Osteocyte (in vitro differentiated cells): ENCODE measurements around the gene PANK3. TPM values are rescaled to one million over a fixed set of nuclear protein-coding genes. Genes with fewer than 3 reads are reported as not detected.

Experiments
- DNase-seq: peaks from one replicate; pipeline ENCODE4 v3.0.0; 2021; ENCODE audit warnings: mixed read lengths; ENCODE audit not compliant: unreplicated experiment; ENCODE audit errors: extremely low spot score
- H3K27ac Mint-ChIP-seq: one replicate; pipeline ENCODE4 v1.8.0; 2021; ENCODE audit warnings: mild to moderate bottlenecking, mixed read lengths; ENCODE audit not compliant: unreplicated experiment
- H3K27me3 Mint-ChIP-seq: one replicate; pipeline ENCODE4 v1.8.0; 2021; ENCODE audit warnings: mixed read lengths; ENCODE audit not compliant: unreplicated experiment
- H3K36me3 Mint-ChIP-seq: one replicate; pipeline ENCODE4 v1.8.0; 2021; ENCODE audit warnings: mixed read lengths; ENCODE audit not compliant: unreplicated experiment
- H3K4me1 Mint-ChIP-seq: one replicate; pipeline ENCODE4 v1.8.0; 2021; ENCODE audit warnings: mixed read lengths; ENCODE audit not compliant: unreplicated experiment
- H3K4me3 Mint-ChIP-seq: one replicate; pipeline ENCODE4 v1.8.0; 2021; ENCODE audit warnings: mild to moderate bottlenecking, moderate library complexity, mixed read lengths; ENCODE audit not compliant: unreplicated experiment
- H3K9me3 Mint-ChIP-seq: one replicate; pipeline ENCODE4 v1.8.0; 2021; ENCODE audit warnings: mixed read lengths; ENCODE audit not compliant: unreplicated experiment
- total RNA-seq: library from RNA; stranded (reverse); gene quantifications from 2 replicates; pipeline ENCODE4 v1.2.1, GENCODE V29; 2021
- TF ChIP-seq, protein P1 (sequence below): fragments of 200-600 bp; sonication (generic); IDR thresholded peaks from 2 replicates; pipeline ENCODE4 v1.5.0; 2021; ENCODE audit warnings: antibody characterized with exemption, mild to moderate bottlenecking, moderate library complexity

PANK3 gene
- total RNA-seq, 1 donor from 2014 or later, result 70.8 TPM

DNA sequence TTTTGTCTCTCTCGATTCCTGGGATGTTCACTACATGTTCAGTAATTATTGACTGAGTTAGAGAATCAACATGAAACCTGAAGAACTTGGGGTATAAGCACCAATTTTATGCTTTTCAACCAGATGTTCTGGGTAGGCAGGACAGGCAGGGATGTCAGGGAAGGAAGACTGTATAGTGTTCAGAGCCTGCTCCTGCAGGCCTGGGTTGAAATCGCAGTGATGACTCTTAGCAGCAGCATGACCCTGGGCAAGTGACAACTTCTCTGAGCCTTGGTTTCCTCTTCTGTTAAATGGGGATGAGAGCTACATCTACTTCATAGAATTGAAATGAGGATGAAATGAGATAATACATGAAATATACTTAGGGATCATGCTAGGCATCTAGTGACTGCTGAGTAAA lies 29.7 kb upstream of the PANK3 start:
- DNase-seq, result no peak
- H3K4me3 Mint-ChIP-seq, result no peak overlapping the region
- no peaks in the 10 kb centered on the region for H3K27me3 Mint-ChIP-seq
- H3K9me3 Mint-ChIP-seq, result no peaks in the 10 kb centered on the region
- H3K27ac Mint-ChIP-seq, result no peak overlapping the region
- H3K4me1 Mint-ChIP-seq, result peaks cover 6% of the 10 kb centered on the region
- H3K36me3 Mint-ChIP-seq, result no peaks in the 10 kb centered on the region
- TF ChIP-seq, protein P1, sequence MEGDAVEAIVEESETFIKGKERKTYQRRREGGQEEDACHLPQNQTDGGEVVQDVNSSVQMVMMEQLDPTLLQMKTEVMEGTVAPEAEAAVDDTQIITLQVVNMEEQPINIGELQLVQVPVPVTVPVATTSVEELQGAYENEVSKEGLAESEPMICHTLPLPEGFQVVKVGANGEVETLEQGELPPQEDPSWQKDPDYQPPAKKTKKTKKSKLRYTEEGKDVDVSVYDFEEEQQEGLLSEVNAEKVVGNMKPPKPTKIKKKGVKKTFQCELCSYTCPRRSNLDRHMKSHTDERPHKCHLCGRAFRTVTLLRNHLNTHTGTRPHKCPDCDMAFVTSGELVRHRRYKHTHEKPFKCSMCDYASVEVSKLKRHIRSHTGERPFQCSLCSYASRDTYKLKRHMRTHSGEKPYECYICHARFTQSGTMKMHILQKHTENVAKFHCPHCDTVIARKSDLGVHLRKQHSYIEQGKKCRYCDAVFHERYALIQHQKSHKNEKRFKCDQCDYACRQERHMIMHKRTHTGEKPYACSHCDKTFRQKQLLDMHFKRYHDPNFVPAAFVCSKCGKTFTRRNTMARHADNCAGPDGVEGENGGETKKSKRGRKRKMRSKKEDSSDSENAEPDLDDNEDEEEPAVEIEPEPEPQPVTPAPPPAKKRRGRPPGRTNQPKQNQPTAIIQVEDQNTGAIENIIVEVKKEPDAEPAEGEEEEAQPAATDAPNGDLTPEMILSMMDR, result no peak

DNA sequence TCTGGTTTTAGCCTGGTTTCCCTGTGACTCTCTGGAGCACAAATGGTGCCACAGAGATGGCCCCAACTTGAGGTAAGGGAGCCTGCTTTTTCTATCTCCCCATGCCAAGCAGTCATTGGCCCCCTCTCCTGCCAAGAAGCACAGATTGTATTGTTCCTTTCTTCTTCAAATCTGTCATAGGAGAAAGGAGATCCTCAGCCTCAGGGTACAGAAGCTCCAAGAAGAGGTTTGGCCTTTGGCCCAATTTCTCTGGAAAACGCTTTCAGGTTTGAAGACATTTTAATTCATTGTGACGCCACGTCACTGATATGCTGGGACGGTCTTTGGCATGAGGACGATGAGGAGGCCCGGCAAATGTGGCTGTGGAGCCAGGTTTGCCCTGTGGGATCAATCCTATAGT lies 29.2 kb upstream of the PANK3 start:
- Mint-ChIP-seq H3K36me3 (no peaks in the 10 kb centered on the region), H3K27me3 (no peaks in the 10 kb centered on the region), H3K4me1 (peaks cover 11% of the 10 kb centered on the region), H3K27ac (no peak overlapping the region), H3K4me3 (no peak overlapping the region), H3K9me3 (no peaks in the 10 kb centered on the region)
- TF ChIP-seq, protein P1, result no peak
- no peak for DNase-seq

DNA sequence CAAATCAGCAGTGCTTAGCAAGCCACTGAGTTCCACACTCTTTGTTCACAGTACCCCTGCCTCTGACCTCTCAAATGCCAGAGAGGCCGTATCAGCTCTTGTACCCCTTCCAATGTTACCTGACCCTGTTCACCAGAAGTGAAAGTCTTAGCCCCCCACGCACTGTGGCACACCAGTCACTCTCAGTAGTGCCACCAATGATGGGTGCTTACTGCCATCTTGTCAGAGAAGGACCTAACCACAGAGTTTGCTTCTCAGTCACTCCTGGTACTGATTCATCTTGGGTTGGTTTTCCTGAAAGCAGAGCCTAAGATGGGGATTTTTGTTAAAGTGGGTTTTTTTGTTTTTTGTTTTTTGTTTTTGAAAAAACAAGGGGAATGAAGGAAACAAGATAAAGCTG lies 28.8 kb upstream of the PANK3 start:
- TF ChIP-seq, protein P1, result no peak
- Mint-ChIP-seq H3K4me3 (no peak overlapping the region), H3K36me3 (no peaks in the 10 kb centered on the region), H3K27ac (no peak overlapping the region), H3K9me3 (no peaks in the 10 kb centered on the region), H3K4me1 (peaks cover 15% of the 10 kb centered on the region), H3K27me3 (no peaks in the 10 kb centered on the region)
- no peak for DNase-seq

DNA sequence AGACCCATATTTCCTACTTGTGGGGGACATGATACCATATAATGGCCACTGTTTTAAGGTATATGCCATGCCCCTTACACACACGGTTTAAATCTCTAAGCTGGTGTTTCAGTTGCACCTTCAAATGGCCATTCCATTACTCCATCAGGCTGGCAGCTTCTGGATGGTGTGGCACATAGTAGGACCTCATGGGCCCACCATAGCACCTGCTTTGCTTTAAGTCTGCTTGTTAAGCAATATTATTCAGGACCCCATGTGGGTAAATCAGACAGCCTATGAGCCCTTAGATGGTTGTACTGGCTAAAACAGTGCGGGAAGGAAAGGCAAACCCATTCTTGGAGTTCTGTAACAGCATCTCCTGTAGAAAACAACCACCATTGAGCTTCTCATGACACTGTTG lies 27.4 kb upstream of the PANK3 start:
- H3K36me3 Mint-ChIP-seq, result no peaks in the 10 kb centered on the region
- H3K4me3 Mint-ChIP-seq, result no peak overlapping the region
- no peaks in the 10 kb centered on the region for H3K9me3 Mint-ChIP-seq
- peaks cover 18% of the 10 kb centered on the region for H3K4me1 Mint-ChIP-seq
- DNase-seq, result no peak
- TF ChIP-seq, protein P1, result no peak
- H3K27me3 Mint-ChIP-seq, result no peaks in the 10 kb centered on the region
- no peak overlapping the region for H3K27ac Mint-ChIP-seq

DNA sequence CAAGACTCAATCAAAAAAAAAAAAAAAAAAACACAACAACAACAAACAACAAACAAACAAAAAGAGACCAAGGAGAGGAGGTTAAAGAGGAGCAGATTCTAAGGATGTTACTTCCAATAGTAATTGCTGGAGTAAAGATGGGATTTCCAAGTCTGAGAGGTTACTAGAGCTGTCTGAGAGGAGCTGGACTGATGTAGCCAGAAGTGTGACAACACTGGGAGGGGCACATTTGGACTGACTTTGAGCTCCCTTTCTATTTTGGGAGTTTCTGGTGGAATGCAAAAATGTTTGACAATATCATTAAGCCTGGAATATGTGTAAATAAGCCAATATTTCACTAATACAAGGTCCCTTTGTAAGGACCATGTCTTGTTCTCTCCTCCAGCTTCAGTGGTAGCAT lies 25.3 kb upstream of the PANK3 start:
- H3K9me3 Mint-ChIP-seq, result no peaks in the 10 kb centered on the region
- H3K27ac Mint-ChIP-seq, result no peak overlapping the region
- DNase-seq, result no peak
- TF ChIP-seq, protein P1, result no peak
- no peaks in the 10 kb centered on the region for H3K27me3 Mint-ChIP-seq
- H3K4me3 Mint-ChIP-seq, result no peak overlapping the region
- H3K36me3 Mint-ChIP-seq, result no peaks in the 10 kb centered on the region
- peaks cover 22% of the 10 kb centered on the region for H3K4me1 Mint-ChIP-seq
